ENCODE data around the gene SUPT3H.

The SUPT3H gene

DNA sequence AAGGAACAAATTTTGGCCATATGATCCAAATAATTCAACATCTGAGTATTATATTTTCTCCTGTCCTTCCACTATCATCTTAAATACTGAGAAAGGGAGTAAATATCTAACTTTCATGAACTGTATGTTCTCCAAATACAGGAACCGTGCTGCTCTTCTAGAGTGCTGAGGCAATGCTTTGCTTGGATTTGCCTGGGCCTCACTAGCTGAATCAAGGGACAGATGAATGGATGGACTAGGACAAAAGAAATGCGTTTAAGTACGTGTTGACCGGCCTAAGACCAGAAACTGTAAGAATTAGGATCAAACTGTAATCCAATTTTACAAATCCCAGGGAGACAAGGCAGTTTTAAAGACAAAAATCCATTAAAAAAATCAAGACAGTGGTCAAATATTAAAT, 412.0 kb downstream of the SUPT3H start:
- in situ Hi-C loops (cut with MboI; ENCODE audit: low sequenced_read_pairs) = no loop called here

DNA sequence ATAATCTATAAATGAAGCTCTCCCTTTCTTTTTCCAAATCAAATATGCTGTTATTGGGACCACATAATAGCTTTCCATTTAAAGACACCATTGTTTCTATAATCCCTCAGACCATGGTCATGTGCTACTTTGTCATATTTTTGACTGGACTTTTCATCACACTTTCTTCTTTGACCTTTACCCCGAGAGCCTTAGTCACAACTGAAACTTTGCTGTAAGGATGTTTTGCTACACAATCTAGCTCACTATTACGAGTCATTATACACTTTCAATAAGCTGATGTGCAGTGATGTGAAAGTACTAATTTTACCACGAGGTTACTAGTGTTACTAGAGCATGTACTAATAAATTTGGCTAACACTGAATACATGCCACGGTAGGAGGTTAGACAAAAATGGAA, 416.8 kb downstream of the SUPT3H start:
- in situ Hi-C loops (cut with MboI; ENCODE audit: low sequenced_read_pairs) = no loop called here

DNA sequence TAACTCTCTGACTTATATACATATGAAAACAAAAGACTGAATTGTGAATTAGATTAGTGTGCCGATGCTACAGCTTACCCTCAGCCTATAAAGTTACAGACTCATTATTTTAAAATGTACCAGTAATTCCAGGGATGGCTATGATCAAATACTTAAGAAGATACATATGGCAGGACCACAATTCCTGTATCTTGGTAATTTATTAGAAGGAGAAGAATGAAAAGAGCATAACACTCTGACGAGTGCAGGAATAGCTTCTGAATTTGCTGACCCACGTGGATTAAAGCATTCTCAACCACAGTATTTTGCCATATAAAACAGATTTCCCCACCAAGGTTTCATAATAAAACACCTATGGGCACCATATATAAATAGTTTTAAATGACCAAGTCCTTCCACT, 418.1 kb downstream of the SUPT3H start:
- in situ Hi-C loops (cut with MboI; ENCODE audit: low sequenced_read_pairs) = no loop called here

DNA sequence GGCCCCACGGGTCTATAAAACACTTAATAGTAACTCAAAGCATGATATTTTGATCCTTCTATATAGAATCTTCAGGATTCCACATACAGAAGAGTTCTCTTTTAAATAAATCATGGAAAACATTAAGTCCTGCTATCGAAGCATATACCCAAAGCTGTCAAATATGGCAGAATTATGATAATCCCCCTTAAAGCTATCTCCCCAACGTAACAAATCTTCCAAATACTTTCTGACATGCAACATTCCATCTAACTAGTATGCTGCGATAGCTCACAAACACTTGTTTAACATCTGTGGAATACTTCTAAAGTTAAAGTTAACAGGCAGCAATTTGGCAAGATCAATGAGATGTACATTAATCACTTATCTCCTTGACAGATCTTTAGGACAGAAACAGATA, 420.6 kb downstream of the SUPT3H start:
- in situ Hi-C loops (cut with MboI; ENCODE audit: low sequenced_read_pairs) = no loop called here

DNA sequence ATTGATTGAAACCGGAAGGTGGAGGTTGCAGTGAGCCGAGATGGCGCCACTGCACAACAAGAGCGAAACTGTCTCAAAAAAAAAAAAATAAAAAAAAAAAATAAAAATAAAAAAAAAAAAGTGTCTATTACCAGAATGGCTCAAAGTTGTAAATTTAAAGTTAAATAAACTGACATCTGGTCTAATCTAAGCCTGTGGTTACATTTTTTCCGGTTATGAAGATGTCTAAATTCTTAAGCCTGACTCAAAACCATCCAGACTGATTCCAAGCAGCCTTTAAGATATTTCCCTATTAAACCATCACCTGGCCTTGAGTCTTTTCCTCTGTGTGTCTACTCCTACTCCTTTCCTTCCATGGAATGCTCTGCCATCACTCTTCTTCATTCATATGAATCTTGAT, 421.3 kb downstream of the SUPT3H start:
- in situ Hi-C loops (cut with MboI; ENCODE audit: low sequenced_read_pairs) = no loop called here

DNA sequence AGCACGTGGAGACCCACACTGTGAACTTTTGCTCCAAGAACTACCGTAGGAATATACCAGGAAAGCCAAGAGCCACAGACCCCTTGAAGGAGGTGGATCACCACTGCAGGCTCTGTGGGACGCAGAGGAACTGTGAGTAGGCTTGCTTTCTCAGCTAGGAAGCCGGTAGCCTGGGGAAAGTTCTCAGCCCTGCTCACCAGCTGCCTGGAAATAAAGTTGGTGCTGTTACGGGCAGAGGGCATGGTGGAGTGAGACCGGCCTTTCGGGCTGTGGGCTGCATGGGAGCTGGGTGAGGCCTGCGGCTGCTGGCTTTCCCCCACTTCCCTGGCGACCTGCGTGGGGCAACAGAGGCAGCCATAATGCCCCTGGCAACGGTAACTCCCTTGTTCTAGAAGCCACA, 422.6 kb downstream of the SUPT3H start:
- in situ Hi-C loops (cut with MboI; ENCODE audit: low sequenced_read_pairs) = no loop called here

DNA sequence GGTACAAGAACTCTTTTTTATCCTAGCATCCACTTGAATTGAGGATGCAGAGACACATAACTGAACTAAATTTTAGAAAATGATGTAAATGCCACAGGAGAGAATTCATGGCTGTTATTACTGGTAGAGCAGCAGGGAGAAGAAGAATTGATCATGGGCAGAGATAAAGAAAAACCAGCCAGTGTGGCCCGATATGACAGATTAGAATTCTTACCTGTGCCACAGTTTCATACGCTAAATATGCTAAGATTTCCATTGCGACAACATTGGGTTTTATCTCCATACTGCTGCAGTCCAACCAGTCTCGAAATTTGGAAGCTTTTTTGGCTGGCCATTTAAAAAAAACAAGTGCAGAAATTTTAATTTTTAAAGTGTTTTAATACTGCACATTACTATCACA, 423.5 kb downstream of the SUPT3H start:
- in situ Hi-C loops (cut with MboI; ENCODE audit: low sequenced_read_pairs) = no loop called here

DNA sequence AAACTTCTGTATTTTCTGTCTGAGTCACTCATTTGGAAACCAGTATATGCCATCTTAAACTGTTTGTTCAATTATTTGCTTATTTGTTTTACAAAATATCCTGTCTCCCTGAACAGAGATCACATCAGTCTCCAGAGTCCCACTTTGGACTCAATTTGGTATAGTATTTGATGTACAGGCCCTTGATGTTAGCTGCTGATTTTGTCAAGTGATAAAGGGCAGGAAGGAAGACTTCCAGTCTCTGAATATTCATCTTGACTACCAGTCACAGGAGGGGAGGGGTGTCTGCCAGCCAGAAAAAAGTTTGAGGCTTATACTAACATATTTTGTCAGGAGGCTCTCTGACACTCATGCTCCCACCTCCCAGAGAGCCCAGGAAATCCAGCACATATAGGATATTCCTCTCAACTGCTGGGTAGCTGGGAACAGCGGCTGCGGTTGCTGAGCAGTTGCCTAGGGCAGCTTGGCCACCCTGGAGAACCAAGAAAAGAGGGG, 426.4 kb downstream of the SUPT3H start:
- in situ Hi-C loops (cut with MboI; ENCODE audit: low sequenced_read_pairs) = no loop called here

DNA sequence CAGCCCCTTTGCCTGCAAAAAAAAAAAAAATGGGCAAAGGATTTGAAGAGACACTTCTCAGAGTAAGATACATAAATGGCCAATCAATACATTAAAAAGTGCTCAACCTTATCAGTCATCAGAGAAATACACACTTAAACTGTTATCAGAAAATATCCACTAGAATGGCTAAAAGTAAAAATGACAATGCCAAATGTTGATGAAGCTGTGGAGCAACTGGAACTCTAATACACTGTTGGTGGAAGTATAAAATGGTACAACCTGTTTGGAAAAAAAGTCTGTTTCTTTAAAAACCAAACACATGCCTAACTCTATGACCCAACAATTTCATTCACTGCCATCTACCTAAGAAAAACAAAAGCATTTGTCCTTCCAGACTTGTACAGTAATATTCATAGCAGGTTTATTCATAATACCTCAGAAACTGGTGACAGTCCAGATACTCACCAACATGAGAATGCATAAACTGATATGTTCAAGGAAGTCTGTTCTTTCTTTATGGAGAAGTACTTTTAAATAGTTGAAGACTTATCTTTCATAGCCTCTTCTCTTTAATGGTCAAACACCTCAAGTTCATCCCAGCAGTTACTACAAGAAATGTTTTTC, 428.0 kb downstream of the SUPT3H start:
- in situ Hi-C loops (cut with MboI; ENCODE audit: low sequenced_read_pairs) = no loop called here

DNA sequence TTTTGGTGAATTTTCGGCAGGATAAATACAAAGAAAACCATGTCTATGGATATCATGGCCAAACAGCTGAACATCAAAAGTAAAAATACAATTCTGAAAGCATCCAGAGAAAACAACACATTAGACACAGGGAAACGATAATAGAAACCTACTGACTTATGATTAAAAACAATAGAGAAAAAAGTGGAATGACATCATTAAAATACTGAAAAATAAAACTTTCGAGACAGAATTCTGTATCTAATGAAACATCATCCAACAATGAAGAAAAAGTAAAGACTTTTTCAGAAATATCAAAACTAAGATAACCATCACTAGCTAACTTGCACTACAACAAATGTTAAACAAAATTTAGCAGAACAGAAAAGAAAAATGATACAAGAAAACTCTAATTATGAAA, 434.2 kb downstream of the SUPT3H start:
- in situ Hi-C loops (cut with MboI; ENCODE audit: low sequenced_read_pairs) = no loop called here

DNA sequence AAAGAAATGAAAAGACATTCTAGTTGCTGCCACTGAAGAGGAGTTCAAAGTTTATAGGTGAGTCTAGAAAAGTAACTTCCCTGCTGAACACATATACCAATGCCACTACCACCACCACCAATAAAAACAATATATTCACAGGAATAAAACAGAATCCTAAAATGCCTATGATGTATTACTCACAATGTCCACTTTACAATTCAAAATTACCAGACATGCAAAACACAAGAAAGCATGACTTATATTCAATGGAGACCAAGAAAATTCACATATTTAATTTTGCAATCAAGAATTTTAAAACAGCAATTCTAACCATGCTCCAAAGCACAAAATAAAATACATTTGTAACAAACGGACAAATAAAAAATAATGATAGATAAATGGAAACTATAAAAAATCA, 434.9 kb downstream of the SUPT3H start:
- in situ Hi-C loops (cut with MboI; ENCODE audit: low sequenced_read_pairs) = no loop called here

DNA sequence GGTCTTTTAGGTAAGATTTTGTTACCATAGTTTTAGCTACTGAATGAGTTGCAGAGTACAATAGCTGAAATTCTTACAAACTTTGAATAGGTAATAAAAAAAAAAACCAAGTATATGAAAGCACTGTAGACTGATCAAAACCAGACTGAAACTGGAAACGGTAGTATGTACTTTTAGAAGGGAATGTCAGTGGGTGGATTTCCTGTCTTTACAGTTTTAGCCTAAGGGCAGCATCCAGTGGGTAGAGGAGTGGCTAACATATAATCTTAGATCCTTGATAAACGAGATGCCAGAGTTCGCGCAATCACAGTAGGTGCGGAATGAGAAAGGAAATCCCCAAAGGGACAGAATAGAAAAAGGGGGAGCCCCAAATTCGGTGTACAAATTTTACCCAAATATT, 435.5 kb downstream of the SUPT3H start:
- in situ Hi-C loops (cut with MboI; ENCODE audit: low sequenced_read_pairs) = no loop called here

DNA sequence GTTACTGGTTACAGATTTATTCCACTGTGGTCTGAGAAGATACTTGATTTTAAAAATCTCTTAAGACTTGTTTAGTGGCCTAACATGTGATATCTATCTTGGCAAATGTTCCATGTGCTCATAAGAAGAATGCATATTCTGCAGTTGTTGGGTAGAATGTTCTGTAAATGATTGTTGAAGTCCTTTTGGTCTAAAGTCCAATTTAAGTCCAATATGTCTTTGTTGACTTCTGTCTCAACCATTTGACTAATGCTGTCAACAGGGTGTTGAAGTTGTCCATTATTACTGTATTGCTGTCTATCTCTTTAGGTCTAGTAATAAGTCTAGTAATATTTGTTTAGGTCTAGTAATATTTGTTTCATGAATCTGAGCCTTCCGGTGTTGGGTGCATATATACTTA, 437.4 kb downstream of the SUPT3H start:
- in situ Hi-C loops (cut with MboI; ENCODE audit: low sequenced_read_pairs) = no loop called here

DNA sequence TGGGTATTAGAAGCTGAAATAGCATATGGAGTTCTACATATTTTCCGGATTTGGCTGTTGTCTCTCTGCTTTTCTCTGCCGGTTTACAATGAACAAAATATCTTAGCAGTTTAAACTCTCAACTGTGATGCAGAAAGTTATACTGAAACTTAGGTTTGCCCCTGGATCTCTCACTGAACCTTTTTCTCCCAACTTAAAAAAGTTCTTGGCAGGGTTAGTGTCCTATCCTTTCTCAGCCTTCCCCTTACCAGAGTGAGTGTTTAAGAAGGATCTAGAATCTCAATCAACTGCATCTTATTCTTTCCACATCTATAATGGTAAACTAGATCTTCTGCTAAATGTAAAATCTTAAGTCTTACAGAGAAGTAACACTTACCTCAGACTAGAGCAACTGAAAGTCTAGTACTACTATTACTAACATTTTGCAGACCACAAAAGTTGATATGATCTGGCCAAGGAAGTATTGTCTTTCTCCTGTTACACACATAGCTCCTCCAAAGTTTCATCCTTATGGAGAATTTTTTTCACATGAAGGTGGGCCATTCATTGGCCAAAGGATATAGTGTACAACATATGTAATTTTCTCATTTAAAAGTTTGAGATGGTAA, 441.9 kb downstream of the SUPT3H start:
- in situ Hi-C loops (cut with MboI; ENCODE audit: low sequenced_read_pairs) = no loop called here

DNA sequence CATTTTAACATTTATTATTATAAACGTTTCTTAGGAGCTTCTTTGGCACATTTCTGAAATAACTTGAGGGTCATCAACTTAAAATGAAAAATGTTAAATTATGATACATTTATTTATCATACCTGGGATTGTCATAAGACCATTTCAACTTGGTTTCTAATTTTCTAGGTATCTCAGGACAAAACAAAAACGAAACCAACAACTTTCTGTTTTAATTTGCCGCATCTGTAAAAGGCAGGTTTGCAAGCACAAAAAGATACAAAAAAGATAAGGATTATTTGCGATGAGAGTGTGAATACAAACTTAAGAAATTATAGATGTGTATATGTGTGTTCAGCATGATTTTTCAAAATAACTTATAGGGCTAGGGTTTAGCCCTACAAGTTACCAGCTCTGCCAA, 444.6 kb downstream of the SUPT3H start:
- in situ Hi-C loops (cut with MboI; ENCODE audit: low sequenced_read_pairs) = no loop called here

DNA sequence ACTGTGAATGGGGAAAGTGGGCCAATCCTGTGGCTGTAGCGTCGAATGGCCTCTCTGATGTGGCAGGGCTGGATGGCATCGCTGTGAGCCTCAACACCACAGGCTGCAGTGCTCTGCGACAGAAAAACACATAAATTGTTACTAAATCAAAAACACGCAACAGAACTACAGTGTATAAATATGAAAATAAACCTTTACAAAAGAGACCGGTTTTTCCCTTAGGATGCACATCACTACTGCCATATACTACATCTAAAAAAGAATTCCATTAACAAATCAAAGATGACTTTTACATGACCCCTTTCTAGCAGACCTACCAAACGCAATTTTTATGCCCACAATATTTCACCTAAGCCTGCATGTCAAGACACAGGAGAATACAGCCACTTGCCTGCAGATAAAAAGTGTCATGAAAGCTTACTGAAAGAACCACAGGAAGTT, 445.1 kb downstream of the SUPT3H start:
- in situ Hi-C loops (cut with MboI; ENCODE audit: low sequenced_read_pairs) = no loop called here

DNA sequence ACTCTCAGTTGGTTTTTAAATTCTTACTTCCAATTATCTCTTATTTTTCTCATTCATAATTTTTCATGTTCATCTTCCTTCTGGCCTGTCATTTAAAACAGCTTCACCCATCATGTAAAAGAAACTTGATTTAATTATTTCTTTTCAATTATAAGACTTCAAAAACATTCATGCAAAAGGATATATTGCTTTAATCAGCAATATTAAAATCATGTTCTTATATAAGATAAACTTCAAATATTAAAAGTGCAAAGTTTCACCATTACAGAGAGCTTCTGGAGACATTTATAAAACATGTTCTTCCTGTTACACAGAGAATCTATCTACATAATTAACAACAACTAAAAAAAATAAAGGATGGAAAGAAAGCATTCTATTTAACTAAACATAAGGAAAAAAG, 446.3 kb downstream of the SUPT3H start:
- in situ Hi-C loops (cut with MboI; ENCODE audit: low sequenced_read_pairs) = no loop called here

DNA sequence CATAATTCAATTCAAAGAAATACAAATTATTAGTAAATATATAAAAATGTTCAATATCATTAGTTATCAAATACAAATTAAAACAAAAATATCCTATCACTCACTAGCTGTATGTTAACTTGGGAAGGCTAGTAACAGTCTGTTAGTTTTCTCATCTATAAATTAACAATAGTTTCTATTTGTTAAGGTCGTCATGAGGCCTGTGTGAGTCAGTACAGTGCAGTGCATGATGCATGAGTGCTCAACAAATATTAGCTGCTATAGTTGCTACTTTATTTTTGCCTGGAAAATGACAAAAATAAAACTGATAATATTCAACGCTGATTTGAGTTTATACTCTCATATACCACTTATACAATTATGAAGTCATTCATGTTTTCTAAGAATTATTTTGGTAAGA, 451.2 kb downstream of the SUPT3H start:
- in situ Hi-C loops (cut with MboI; ENCODE audit: low sequenced_read_pairs) = no loop called here

DNA sequence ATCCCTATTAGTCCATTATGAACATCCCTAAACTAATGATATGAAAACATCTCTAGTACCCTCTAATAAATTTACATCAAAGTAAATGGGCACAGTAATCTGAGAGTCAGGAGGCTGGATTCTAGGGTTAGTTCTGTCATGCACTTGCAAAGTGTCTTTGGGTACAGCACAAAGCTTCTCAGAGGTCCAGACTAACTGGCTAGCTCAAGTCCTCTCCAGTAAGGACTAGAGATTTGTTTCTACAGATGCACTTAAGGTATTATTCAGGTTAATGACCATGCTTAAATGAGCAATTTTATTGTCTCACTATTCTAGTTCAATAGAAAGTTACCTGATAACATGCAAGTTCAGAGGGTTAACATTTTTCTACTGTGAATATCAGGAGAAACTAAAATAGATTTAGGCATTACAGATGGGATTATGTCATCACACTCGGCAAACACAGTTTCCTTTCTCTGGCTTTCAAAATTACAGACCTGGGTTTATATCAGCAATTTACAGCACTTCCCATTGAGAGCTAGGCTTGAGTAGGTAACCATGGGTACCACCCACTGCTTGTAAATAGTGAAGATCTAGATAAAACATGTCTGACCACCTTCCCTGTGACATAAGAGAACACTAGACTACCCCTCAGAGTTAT, 452.5 kb downstream of the SUPT3H start:
- in situ Hi-C loops (cut with MboI; ENCODE audit: low sequenced_read_pairs) = no loop called here

DNA sequence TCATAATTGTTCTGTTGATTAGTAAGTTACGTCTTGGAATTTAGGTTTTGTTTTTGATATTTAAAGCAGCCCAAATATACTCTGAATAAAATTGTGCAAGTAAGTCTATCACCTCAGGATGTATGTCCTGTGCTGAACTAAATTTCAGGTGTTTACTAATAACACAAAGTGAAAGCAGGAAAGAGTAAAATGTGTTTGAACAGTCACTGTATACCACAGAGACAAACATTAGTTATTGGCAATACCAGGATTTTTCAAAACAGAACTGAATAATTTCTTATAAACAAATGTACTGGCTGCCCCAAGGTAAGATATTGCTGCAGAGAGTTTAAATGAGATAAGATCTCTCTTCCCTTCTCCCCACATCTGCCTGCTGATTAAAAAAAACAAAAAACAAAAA, 454.3 kb downstream of the SUPT3H start:
- in situ Hi-C loops (cut with MboI; ENCODE audit: low sequenced_read_pairs) = no loop called here

DNA sequence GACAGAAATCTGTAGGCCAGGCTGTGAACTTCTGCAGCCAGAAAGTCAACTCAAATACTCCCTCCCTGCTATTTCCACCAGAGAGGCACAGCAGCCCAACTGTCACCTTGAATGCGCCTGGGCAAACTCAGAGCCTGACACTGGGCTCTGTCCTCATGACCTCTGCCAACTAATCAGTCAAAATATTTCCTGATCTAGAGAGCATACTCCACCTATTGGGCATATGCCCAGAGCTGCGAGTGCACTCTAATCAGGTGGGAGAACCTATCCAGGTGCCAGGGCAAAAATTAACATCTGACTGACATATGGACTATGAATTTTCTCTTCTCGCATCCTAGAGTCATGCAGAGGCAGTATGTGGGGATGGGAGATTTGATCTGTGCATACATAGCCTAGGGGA, 455.9 kb downstream of the SUPT3H start:
- in situ Hi-C loops (cut with MboI; ENCODE audit: low sequenced_read_pairs) = no loop called here

DNA sequence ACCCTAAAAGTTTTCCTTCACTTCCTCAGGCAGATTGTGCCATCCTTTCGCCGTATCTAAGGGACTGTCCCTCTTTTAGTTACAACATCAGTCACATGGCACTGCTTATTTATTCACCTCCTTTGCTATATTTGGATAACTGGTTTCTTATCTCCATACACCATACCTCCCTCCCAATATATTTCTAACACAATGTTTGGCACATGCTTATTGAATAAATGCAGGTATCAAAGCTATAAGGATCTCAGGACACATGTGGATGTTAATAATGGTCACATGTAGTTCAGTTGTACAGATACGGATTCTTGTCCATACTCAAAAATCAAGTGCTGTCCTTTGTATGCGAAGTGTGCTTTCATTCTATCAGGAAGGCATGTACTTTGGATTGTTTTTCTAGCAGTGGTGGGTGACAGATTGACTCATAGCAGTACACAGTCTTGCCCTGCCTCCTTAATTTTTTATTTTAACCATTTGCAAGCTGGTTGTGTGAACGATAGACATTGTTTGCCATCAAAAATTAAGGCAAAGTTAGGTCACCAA, 456.7 kb downstream of the SUPT3H start:
- in situ Hi-C loops (cut with MboI; ENCODE audit: low sequenced_read_pairs) = no loop called here

Measured in HL-60/S4 treated with retinoic acid at 250 ng/mL for 4 days and 3 days (cell line).